PC-9 (cell line): ENCODE measurements around the gene FNIP1. TPM values are rescaled to one million over a fixed set of nuclear protein-coding genes. Genes with fewer than 3 reads are reported as not detected.

Experiments used
- total RNA-seq: library from RNA; stranded (reverse); gene quantifications from 2 replicates; pipeline ENCODE4 v1.2.3, GENCODE V29; 2021

The FNIP1 gene
- total RNA-seq, 1 experiment from 2014 or later: 23.5 TPM

Other genes with a start within 250 kb of the FNIP1 start
- 17.1 and 21.9 TPM in 2 replicates for gene RAPGEF6, start 161.8 kb downstream of the FNIP1 start, total RNA-seq
- not detected in 2 replicates for gene MEIKIN, start 148.6 kb upstream of the FNIP1 start, total RNA-seq
- not detected in 2 replicates for gene ACSL6, start 214.6 kb upstream of the FNIP1 start, total RNA-seq